ENCODE measurements around the gene STRC.
"Not testable (repeated sequence)": the region's sequence is repeated elsewhere in the genome, so short reads cannot be mapped to it uniquely, and the experiment has no call there.

STRC gene

DNA sequence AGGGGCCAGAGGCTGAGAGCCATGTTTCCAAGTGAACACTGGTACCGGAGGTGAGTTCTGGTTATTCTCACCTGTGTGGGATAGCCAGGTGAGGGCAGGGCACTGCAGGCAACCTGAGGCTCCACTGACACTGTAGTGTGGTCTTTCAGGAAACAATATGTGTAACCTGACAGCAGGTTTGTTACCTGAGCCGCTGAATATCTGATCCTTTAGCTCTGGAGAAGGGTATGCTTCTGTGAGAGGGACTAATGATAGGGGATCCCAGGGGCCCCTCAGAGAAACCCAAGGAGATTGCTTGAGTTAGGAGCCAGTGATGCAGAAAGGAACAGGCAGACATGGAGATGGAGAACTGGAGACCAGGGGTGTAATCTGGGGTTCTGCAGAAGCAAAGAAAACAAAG, at the start of gene STRC:
Gene STRC (minus strand): TSS at position 101 of the 400 bp plus-strand sequence. CDS start 78 bp downstream, at position 23.
- not testable (repeated sequence) for DNase-seq

DNA sequence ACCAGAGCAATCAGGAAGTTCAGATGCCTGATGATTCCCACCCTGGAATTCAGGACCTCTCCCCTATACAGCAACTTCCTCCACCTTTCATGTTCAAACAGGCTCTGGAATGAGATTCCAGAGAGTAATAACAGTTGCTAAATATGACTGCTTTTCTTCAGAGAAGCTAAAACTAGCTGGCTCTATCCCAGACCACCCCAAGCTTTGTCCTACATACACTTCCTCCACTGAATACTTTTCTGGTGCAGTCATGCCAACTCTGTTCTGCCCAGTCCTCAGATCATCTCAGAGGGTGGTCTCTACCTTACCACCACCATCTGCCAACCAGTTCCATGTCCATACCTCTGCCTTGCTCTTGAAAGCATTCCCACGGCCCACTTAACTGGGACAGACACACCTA, 47.6 kb upstream of the STRC start:
- DNase-seq: not testable (repeated sequence)

DNA sequence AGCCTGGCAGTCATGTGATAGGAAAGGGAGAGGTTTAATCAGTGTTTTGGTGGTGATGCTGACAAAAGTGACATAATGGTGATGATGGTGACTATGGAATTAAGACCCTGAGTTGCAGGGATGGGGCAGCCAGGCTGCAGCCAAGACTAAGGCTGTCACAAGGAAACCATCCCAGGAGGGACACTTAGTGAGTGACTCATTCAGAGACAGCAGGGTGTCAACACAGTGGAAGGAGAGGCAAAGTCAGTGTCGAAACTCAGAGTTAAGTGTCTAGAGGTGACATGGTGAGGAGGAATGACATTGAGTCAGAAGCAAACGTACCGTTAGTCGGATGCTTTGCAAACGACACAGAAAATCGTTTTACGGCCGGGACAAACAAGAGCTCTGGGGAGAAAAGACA, 44.7 kb upstream of the STRC start:
- DNase-seq: not testable (repeated sequence)

DNA sequence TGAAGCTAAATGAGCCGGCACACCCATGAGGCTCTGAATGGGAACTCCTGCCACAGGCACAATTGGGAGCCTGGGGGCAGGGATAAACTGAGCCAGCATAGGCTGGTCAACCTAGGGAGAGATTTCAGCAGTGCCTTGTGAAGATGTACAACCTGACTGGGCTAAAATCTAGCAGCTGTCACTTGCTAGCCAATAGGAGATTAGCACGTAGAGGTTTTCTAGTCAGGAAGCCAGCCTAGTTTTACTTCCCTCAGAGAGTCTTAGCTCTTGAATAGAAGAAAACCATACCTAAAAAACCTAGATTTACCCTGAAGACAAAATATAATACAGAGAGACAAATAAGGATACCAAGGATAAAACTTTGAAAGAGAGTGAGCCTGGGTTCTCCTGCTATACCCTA, 43.7 kb upstream of the STRC start:
- not testable (repeated sequence) for DNase-seq

DNA sequence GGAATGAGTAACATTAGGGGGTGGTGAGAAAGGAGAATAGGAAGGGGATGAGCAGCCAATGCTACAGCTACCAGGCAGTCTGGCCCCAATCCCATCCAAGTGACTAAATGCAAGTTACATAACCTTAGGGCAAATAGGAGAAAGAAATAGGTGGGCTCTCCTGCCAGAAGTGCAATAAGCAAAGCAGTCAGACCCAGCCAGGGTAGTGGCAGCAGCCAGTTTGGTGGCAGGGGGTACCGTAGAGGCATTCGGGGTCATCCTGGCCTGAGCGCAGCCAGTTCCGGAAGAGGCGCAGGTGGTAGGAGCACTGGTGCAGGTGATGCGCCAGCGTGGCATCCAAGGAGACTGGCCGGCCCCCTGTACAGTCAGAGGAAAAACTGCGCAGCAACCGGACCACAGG, 41.1 kb upstream of the STRC start:
- not testable (repeated sequence) for DNase-seq

DNA sequence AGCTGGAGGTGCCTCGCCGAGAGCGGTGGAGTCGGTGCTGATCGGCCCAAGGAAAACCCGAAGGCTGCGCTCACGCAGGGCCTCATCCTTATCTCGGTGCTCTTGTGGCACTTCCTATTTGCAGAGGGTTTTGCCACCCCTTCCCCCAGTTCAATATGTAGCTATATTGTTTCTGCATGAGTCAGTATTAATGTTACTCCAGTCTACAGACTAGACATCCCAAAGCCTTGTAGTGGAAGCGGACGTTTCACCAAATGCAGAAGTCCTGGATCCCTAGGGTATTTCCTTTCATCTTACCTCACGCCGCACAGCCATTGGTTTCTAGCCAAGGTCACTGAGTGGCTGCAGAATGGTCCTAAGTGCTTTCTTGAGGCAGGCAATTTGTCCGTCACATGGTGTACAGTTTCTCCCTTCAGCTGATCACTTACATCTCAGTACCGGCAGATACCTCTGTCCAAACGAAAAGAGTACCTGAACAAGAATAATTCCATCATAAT, 30.9 kb upstream of the STRC start:
- not testable (repeated sequence) for DNase-seq

DNA sequence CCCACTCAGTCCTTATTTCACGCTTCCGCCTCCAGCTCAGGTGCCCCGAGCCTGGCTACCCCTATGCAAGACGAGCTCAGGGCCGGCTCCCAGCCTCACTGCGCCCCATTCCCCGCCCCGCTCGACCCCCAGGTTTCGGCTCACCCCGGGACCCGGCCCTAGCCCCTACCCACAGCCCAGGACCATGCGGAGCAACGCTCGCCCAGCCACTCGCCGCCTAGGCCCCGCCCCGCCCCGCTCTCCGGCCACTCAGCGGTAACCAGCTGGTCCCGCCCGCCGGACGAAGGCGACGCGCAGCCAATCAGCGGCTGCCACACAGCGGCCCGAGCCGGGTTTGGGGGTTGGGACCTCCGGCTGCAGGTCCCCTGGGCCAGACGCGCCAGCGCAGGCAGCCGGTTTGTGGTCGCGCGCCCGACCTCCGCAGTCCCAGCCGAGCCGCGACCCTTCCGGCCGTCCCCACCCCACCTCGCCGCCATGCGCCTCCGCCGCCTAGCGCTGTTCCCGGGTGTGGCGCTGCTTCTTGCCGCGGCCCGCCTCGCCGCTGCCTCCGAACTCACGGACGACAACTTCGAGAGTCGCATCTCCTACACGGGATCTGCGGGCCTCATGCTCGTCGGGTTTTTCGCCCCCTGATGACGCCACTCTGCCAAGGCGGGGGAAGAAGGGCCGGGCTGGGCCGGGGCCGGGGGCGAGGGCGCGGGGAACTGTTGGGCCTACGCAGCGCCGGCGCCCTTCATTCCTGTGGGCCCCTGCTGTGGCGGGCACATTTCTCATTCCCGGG, 30.2 kb upstream of the STRC start, which contains the start of gene CATSPER2:
Gene CATSPER2 (minus strand): TSS at position 196 of the 781 bp plus-strand sequence. CDS start 783 bp downstream, outside the sequence.
- no peak for DNase-seq

DNA sequence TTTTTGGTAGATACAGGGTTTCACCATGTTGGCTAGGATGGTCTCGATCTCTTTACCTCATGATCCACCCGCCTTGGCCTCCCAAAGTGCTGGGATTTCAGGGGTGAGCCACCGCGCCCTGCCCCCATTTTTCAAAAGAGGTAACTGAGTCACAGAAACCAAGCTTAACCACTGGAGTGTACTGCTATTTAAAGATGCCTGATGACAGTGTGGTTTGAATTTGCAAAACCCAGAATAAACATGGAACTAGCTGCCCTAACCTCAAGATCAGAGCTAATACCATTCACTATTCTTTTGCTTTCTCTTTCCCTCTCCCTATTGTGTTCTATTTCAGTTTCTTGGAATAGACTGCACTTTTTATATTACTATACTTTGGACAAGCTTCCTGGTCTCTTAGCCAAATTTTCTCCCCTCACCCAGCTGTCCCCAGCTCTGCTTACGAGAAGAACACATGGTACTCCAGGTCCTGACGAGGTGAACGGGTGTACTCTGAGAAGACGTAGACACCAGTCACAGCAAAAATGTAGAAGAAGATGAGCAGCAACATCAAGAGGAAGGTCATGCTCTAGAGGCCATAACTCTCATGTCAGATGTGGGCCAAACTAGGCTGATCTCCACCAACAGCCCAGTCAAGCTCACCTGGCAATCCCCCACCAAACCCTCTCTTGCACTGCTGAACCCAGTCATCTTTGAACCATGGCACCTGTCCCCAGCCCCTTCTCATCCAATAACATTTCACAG, 20.0 kb upstream of the STRC start:
- DNase-seq: not testable (repeated sequence)

DNA sequence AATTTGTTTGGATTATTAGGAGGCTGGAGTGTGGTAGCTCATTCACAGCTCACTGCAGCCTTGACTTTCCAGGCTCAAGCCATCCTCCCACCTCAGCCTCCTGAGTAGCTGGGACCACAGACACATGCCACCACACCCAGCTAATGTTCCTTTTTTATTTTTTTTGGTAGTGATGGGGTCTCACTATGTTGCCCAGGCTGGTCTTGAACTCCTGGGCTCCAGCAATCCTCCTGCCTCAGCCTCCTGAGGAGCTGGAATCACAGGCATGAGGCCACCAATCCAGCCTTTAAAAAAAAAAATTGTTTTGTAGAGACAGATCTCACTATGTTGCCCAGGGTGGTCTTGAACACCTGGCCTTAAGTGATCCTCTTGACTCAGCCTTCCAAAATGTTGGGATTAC, 8.3 kb upstream of the STRC start:
- not testable (repeated sequence) for DNase-seq

DNA sequence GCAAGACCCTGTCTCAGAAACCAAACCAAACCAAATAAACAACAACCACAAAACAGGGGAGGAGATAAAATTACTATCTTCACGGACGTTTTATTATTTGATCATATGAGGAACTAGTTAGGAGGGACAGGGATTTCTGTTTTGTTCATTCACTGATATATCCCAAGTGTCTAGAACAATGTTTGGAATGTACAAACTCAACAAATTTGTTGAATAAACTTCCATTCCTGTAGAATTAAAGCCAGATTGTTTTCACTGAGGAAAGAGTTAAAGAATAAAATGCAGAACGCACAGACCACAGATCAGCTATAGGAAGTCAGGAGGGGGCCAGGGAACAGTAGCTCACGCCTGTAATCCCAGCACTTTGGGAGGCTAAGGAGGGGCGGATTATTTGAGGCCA, 6.5 kb upstream of the STRC start:
- DNase-seq: no peak

DNA sequence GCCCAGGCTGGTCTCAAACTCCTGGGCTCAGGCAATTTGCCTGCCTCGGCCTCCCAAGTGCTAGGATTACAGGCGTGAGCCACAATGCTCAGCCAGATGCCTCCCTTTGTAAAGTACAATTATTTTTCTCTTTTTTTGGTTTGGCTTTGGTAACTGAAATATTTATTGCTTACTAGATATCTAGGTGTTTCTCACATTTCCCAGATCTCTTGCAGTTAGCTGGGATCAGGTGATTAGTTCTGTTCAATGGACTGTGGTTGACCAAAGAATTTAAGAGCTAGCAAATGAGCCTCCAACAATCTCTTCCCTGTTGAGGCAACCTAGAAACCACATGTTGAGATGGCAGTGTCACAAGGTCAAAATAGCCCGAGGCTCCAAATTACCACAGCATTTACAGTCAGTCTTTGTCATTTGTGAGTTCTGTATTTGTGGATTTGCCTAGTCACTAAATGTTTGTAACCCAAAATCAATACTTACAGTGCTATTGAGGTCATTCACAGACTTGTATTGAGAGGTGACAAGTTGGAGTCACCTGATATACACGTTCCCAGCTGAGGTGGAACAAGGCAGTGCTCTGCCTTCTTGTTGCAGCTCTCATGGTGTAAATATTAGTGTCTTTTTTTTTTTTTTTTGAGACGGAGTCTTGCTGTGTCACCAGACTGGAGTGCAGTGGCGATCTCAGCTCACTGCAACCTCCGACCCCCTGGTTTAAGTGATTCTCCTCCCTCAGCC, 3.6 kb upstream of the STRC start:
- not testable (repeated sequence) for DNase-seq

DNA sequence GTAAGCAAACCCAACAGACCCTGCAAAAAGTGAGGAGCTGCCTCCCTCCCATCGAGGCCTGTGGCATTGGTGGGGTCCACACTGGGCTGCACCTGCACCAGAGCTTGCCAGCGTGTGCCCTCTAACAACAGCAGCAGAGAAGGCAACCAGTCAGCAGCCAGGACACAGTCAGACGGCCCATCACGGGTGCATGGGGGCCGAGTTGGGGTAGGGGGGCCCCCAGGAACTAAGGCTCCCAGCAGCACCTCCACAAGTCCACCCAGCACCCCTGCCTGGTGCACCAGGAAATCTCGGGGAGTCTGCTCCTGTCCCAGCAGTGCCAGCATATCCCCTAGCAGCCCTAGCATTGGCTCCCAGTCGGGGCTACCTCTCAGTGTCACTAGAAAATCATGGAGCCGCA, 850 bp downstream of the STRC start:
- not testable (repeated sequence) for DNase-seq

DNA sequence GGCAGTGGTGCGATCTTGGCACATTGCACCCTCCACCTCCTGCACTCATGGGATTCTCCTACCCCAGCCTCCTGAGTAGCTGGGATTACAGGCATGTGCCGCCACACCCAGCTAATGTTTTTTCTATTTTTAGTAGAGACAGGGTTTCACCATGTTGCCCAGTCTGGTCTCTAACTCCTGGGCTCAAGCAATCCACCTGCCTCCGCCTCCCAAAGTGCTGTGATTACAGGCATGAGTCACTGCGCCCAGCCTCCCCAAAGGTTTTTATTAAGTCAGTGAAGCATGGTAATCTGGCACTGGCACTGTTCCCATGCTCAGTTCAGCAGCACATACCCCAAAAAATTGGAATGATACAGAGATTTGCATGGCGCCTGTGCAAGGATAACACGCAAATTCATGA, 16.4 kb downstream of the STRC start:
- not testable (repeated sequence) for DNase-seq

DNA sequence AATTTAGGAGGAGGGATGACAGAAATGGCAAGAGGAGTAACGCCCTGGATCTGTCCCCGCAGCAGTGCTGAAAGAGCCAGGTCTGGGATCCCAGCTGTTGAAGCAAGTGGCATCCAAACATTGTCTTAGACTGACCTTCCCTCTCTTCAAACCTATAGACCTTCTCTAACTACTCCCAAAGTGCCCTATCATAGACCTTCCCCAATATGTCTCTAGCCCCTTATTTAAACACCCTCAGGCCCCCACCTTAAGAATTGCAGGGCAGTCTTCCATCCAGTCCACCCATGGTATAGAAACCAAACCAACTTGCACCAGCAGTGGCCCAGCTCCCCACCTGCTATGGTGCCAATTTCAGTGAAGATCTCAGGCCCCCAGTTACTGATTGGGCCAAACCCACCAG, 18.4 kb downstream of the STRC start:
- DNase-seq: not testable (repeated sequence)

DNA sequence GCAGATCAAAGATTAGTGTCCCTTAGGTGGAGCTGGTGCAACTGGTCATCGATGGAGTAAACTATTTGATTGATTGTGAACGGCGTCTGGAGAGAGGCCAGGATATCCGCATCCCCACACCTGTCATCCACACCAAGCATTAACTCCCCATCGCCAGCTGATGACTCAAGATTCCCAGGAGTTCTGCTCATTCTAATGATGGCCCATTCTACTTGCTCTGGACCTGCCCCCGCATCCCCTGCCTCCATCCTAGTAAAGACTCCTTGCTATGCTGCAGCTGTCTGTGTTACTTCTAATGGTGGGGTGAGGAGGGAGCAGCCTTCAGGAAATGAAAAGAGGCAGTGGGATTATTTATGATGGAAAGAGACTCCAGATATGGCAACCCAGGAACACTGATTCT, 19.5 kb downstream of the STRC start:
- DNase-seq: not testable (repeated sequence)

DNA sequence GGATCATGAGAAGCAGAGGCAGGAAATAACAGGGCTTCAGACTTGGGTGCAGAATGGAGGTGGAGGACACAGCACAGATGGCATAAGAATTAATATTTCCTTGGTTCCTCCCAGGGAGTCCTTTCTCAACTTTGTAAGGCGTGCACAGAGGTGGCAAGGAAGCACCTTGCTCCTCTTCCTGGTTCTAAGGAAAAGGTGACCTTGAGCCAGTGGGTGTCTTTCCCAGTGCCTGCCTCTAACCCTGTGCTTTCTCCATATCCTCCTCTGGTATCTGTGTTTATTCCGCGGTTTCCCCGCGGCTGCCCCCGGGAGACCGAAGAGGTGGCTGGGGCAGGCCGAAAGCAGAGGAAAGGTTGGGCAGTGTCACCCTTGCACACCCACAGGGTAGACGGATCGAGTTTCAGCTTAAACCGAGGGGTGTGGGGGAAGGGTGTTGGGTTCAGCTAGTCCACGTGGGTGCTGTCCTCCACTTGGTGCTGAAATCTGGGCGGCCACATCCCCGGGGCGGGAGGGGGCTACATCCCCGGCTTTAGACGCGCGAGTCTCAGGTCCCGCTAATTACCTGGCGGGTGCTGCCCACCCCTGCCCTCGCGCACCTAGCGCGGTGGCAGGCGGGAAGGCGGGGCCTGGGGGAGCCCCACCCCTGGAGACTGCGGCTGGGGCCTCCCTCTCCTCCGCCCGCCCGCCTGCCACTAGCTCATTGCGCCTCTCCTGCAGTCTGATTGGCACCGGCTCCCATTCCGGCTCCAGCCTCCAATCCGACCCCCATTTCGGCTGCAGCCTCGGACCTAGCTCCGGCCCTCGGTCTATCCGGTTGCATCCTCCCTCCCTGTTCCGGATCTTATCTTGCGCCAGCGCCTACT, 25.0 kb downstream of the STRC start, which contains the start of gene CKMT1B:
Gene CKMT1B (plus strand): TSS at position 700 of the 863 bp plus-strand sequence. CDS start 192 bp downstream, outside the sequence.
- DNase-seq: not testable (repeated sequence)

DNA sequence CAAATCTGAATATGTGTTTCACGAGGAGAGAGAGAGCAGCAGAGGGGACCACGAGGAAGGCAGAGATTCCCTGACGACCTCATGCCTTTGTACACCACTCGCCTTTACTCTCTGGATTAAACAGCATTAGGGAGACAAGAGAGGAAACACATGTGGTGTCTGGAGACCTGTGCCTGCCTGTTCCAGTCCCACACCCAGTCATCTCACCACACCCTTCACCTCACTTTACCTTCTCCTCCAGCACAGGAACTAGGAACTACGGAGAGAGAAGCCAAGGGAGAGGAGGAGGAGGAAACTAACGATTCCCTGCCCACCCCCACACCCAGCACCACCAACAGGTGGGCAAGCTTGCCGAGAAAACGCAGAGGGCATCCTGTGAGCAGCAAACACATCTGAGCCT, 25.8 kb downstream of the STRC start:
- DNase-seq: not testable (repeated sequence)

DNA sequence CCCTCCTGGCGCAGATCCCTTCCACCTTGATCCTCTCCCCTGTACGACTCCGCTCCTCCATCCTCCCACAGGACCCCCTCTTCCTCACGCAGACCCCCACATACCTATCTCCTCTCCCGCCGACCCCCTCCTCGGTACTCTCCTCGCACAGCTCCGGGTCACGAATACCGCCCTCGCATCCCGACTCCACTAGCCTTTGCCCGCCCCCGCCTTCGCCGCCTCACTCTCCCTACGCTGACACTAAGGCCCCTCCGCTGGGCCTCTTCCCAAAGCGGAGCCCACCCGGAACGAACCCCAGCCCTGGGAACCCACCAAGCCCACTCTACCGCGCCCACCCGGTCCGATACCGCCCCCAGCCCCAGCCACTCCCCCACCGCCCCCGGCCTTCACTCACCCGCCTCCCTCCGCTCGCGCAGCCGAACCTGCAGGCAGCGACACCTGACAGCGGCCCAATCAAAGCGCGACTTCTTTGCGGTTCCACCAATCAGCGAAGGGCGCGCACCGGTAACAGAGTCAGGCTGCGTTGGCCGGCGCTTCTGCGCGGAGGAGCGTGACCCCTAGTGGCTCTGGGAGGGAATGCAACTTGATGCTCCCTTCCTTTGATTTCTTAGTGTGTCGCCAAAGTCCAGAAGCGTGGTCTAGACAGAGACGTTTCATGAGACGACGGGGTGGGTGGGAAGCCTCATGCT, 28.7 kb downstream of the STRC start, which contains the start of gene PPIP5K1:
Gene PPIP5K1 (minus strand): TSS at position 431 of the 689 bp plus-strand sequence. CDS start 5,704 bp downstream, outside the sequence.
- DNase-seq: not testable (repeated sequence)

DNA sequence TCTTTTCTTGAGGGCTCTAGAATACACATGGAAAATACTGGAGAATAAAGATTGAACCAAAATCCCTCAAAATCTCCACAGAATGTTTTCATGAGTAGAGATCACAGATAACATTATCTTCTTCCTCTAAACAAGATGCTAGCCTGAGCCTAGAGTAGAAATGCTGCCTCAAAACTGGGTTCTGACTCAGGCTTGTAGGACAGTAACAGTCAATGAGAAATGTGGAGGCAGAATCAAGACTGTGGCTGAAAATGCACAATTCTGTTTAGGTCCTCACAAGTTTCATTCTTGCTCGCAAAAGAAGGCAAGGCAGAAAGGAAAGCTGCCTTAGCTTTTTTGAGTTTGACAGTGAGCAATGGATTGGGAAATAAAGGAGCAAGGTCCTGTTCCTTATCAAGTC, 44.0 kb downstream of the STRC start:
- not testable (repeated sequence) for DNase-seq

DNA sequence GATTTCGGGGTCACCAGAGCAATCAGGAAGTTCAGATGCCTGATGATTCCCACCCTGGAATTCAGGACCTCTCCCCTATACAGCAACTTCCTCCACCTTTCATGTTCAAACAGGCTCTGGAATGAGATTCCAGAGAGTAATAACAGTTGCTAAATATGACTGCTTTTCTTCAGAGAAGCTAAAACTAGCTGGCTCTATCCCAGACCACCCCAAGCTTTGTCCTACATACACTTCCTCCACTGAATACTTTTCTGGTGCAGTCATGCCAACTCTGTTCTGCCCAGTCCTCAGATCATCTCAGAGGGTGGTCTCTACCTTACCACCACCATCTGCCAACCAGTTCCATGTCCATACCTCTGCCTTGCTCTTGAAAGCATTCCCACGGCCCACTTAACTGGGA, 52.0 kb downstream of the STRC start:
- DNase-seq: not testable (repeated sequence)

DNA sequence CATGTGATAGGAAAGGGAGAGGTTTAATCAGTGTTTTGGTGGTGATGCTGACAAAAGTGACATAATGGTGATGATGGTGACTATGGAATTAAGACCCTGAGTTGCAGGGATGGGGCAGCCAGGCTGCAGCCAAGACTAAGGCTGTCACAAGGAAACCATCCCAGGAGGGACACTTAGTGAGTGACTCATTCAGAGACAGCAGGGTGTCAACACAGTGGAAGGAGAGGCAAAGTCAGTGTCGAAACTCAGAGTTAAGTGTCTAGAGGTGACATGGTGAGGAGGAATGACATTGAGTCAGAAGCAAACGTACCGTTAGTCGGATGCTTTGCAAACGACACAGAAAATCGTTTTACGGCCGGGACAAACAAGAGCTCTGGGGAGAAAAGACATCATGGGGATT, 54.8 kb downstream of the STRC start:
- not testable (repeated sequence) for DNase-seq

Data from CD4-positive, alpha-beta T cell treated with Interleukin-1 beta for 1 hour (primary cell).